Fibroblast of pulmonary artery (primary cell): Measurements from ENCODE around the gene ANKRD33B.

ENCODE experiments used
- DNase-seq: peaks from one replicate; pipeline ENCODE4 v3.0.0-alpha.2; 2010; ENCODE audit warnings: low read depth
- H3K4me3 ChIP-seq: replicated peaks from 2 replicates; pipeline ENCODE4 v1.5.1; 2011; ENCODE audit warnings: low read depth, mild to moderate bottlenecking, control low read depth, low read length, moderate library complexity
- CTCF ChIP-seq: IDR thresholded peaks from 2 replicates; pipeline ENCODE4 v1.5.1; 2011; ENCODE audit warnings: mild to moderate bottlenecking, control low read depth, low read length, inconsistent platforms; ENCODE audit errors: missing control alignments

Gene ANKRD33B

DNA sequence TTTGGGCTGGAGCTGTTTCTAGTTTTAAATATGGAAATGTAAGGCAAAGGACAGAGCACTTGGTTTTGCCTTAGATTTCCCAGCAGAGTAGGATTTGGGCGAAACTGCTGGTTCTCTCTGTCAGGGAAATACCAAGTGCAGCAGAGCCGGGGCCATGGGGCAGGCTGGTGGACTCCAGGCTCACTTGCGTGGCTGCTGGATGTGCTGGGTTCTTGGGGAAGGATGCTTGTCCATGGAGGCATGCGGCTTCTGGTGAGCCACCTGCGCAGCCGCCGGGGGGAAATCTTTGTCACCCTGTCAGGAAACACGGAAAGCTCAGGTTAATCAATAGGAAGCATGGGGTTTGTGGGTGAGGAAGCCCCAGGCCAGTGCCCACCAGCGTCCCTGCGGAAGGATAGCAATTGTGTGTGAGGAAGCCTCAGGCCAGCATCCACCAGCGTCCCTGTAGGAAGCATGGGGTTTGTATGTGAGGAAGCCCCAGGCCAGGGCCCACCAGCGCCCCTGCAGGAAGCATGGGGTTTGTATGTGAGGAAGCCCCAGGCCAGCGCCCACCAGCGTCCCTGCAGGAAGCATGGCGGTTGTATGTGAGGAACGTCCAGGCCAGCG, 117.1 kb downstream of the ANKRD33B start:
- no peak for TF ChIP-seq CTCF

GRCh38 chr5:10681731-10682679, 118.1 kb downstream of the ANKRD33B start:
- H3K4me3 ChIP-seq = no peak overlapping the region
- no peak for TF ChIP-seq CTCF
- no peak for DNase-seq

More for the DNA sequence above, 117.1 kb downstream of the ANKRD33B start:
- DNase-seq = no peak
- no peak overlapping the region for H3K4me3 ChIP-seq

DNA sequence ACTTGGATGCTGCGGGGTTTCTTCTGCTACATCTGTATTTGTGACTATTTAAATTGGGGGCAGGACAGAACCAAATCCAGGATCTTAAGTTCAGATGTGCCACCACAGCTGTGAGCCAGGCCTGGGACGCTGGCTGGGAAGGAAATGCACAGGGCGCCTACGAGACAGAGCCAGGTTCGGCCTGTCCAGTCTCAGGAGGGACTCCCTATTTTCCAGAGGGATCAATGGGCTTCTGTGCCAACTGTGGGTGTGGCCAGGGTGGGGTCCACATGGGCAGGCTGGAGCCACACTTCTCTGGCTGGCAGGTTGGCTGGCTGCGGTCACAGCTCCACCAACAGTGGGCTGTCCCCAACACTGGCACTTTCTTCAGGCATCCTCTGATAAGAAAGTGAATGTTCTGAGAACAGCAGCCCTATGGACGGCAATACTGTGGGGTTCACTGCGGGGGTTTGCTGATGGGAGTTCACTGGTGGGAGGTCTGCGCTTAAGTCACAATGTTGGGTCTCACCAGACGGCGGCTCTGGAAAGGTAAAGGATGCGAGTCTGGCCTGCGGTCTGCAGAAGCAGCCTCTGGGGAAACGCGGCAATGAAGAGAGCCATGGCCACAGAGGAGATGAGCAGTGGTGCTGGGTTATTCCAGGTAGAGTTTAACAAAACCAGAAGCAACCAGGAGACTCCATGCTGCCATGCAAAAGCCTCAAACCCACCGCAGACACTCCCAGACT, 119.1 kb downstream of the ANKRD33B start:
- no peak for DNase-seq
- H3K4me3 ChIP-seq = no peak overlapping the region
- TF ChIP-seq CTCF = no peak

DNA sequence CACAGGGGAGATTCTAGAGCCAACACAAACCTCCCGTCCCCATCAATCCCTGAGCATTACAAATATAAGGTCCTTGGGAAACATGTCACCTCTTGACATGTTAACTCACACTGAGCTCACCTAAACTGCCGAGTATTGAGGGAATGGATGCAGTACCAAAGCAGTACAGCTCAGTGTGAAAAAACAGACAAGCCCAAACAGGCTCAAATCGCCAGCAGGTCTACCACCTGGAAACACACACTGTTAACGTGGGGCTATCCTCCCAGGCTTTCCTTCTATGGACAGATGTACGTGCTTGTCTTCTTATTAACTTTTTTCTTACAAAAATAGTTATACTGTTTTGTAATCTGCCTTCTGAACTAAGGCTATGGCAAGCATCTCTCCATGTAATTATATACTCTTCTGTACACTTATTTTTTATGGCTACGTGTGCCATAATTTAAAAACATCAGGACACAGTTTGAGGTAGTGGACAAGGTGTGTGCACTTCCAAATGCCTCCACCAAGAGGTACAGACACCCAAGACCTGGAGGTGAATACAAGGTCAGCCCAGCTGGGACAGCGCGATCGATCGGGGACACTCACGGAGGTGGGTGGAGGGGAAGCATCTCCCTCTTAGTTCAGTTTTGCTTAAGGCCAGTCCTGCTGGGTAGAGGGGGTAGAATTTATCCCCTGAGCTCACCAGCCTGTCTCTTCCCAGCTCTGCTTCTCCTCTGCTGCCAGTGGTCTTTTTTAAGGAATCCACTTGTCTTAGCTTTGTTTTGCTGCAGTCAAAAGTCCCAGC, 120.6 kb downstream of the ANKRD33B start:
- DNase-seq = no peak
- TF ChIP-seq CTCF = no peak
- H3K4me3 ChIP-seq = no peak overlapping the region

DNA sequence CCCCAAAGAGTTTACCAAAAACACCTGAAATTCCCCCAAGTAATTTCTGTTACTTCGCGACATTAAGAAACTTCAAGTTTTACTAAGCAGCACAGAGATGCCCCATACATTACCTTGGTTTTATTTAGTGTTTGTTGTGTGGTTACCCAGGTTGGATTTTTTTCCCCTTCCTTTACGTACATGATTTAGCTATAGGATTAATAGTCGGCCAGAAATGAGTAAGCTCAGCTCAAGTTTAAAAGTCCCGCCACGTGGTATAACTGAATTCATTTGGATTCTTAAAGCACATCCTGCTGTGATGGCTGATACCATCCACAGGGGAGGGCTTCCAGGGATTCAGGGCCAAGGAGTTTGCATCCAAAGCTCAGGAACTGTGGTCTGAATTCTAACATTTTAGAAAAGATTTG, 121.2 kb downstream of the ANKRD33B start:
- no peak for DNase-seq
- no peak overlapping the region for H3K4me3 ChIP-seq

More for the DNA sequence above, 121.2 kb downstream of the ANKRD33B start:
- TF ChIP-seq CTCF = no peak
